K562 (cell line): Measurements from ENCODE around the gene GRIN2A. TPM values are rescaled to one million over a fixed set of nuclear protein-coding genes. Genes with fewer than 3 reads are reported as not detected.

Experiments
- ATAC-seq: fragments of 200-7000 bp; cut with Tn5 transposase; 3 replicates; pipeline ENCODE4 v1.9.1; 2020; ENCODE audit warnings: moderate library complexity
- BruUV-seq: library from RNA; stranded (reverse); fragments of 400-500 nt; replicated peaks from 2 replicates; lab custom pipeline; 2021; lab: Mats Ljungman, UMichigan
- CTCF ChIA-PET: fragments of 300-600 bp; formaldehyde crosslinking; extraction: SDS; loops from one replicate; lab custom pipeline; 2021; ENCODE audit warnings: low intra/inter-chr PET ratio; lab: Yijun Ruan, JAX
- POLR2A ChIA-PET: fragments of 300-600, 350-650 bp; sonication (Branson Sonifier 250); formaldehyde crosslinking; extraction: SDS; loops from one replicate; lab custom pipeline; 2021; ENCODE audit warnings: antibody characterized with exemption, inconsistent platforms; lab: Yijun Ruan, JAX
- DNase-seq, 4 experiments: peaks; one replicate each; pipeline versions ENCODE4 v3.0.0 to v3.0.0-alpha.2; 2011 to 2018; ENCODE audit warnings: low spot score in 3 of 4, mixed read lengths in 3 of 4; ENCODE audit errors: extremely low read depth in 1 of 4
- FAIRE-seq: peaks from 2 replicates; lab custom pipeline; 2011; peaks lifted over from hg19 to GRCh38; lab: Jason Lieb, UNC
- H2AFZ ChIP-seq: 2 replicates; pipeline ENCODE4 v1.6.0; 2011; ENCODE audit warnings: low read depth, low read length, control low read depth, inconsistent platforms
- H3K27ac ChIP-seq: fragments of 200-600 bp; 3 replicates; pipeline ENCODE4 v1.8.0; 2011; ENCODE audit warnings: low read depth, mild to moderate bottlenecking, control low read depth, inconsistent platforms, low read length, moderate library complexity, mixed read lengths; ENCODE audit errors: extremely low read depth
- H3K27me3 ChIP-seq, 2 experiments: fragments of 300-600 bp in 1 of 2; 2 replicates in 1 of 2; 3 replicates in 1 of 2; pipeline versions ENCODE4 v1.6.0 to v1.8.0; 2011; ENCODE audit warnings: inconsistent platforms in 2 of 2, low read length in 2 of 2, mild to moderate bottlenecking in 1 of 2, mixed read lengths in 1 of 2, moderate library complexity in 1 of 2; ENCODE audit not compliant: control insufficient read depth in 2 of 2, insufficient read depth in 2 of 2
- H3K36me3 ChIP-seq: fragments of 300-600 bp; 3 replicates; pipeline ENCODE4 v1.8.0; 2011; ENCODE audit warnings: mild to moderate bottlenecking, low read length, inconsistent platforms; ENCODE audit not compliant: control insufficient read depth, insufficient read depth
- H3K4me1 ChIP-seq, 2 experiments: fragments of 200-600 bp in 1 of 2; replicated peaks in 1 of 2; 2 replicates in 1 of 2; 3 replicates in 1 of 2; pipeline versions ENCODE4 v1.5.1 to v1.8.0; 2011; ENCODE audit warnings: inconsistent platforms in 2 of 2, low read length in 2 of 2, mild to moderate bottlenecking in 1 of 2, mixed read lengths in 1 of 2, moderate library complexity in 1 of 2; ENCODE audit not compliant: control insufficient read depth in 2 of 2, insufficient read depth in 2 of 2
- H3K4me2 ChIP-seq: 2 replicates; pipeline ENCODE4 v1.6.1; 2011; ENCODE audit warnings: low read length, control low read depth, inconsistent platforms, mixed read lengths; ENCODE audit not compliant: insufficient read depth
- H3K4me3 ChIP-seq: fragments of 200-600 bp; sonication (generic), shearing (Covaris generic); 2 replicates; pipeline ENCODE4 v1.5.1; 2016; ENCODE audit warnings: control low read depth, inconsistent platforms
- H3K79me2 ChIP-seq: fragments of 200-600 bp; 3 replicates; pipeline ENCODE4 v1.8.0; 2011; ENCODE audit warnings: low read length, inconsistent platforms; ENCODE audit not compliant: control insufficient read depth, insufficient read depth
- H3K9ac ChIP-seq, 2 experiments: 2 replicates each; pipeline versions ENCODE4 v1.6.0 to v1.6.1; 2011; ENCODE audit warnings: low read depth in 2 of 2, low read length in 2 of 2, control low read depth in 1 of 2, inconsistent platforms in 1 of 2, mild to moderate bottlenecking in 1 of 2, mixed read lengths in 1 of 2; ENCODE audit not compliant: insufficient read depth in 1 of 2
- H3K9me1 ChIP-seq: one replicate; pipeline ENCODE4 v1.6.0; 2011; ENCODE audit warnings: inconsistent platforms, mild to moderate bottlenecking, low read length, moderate library complexity; ENCODE audit not compliant: control insufficient read depth, insufficient read depth
- H3K9me3 ChIP-seq: replicated peaks from 2 replicates; pipeline ENCODE4 v1.5.1; 2011; ENCODE audit warnings: low read depth, low read length, inconsistent platforms; ENCODE audit not compliant: control insufficient read depth, insufficient read depth
- H4K20me1 ChIP-seq: replicated peaks from 2 replicates; pipeline ENCODE4 v1.6.1; 2011; ENCODE audit warnings: low read length, inconsistent platforms, mixed read lengths; ENCODE audit not compliant: control insufficient read depth, insufficient read depth
- CHD1 ChIP-seq: fragments of 200-600 bp; sonication (generic); IDR thresholded peaks from one replicate; pipeline ENCODE4 v1.6.1; 2012; ENCODE audit warnings: mild to moderate bottlenecking, moderate library complexity, low read length, inconsistent platforms
- CLOCK ChIP-seq: fragments of 250-450 bp; sonication (Bioruptor Pico); IDR thresholded peaks from 2 replicates; pipeline ENCODE4 v1.4.0; 2020; ENCODE audit warnings: mild to moderate bottlenecking, moderate library complexity, borderline replicate concordance
- ETV5 ChIP-seq: sonication (generic); formaldehyde crosslinking; IDR thresholded peaks from 2 replicates; pipeline ENCODE4 v1.4.0; 2020; ENCODE audit warnings: low read depth, mild to moderate bottlenecking, missing genetic modification reagents
- FIP1L1 ChIP-seq: fragments of 200-400 bp; formaldehyde crosslinking; IDR thresholded peaks from 2 replicates; pipeline ENCODE4 v1.6.1; 2018; ENCODE audit warnings: mild to moderate bottlenecking, low read depth, low read length; ENCODE audit not compliant: poor library complexity, severe bottlenecking
- HNRNPL ChIP-seq: fragments of 200-400 bp; formaldehyde crosslinking; IDR thresholded peaks from 2 replicates; pipeline ENCODE4 v1.6.1; 2017; ENCODE audit warnings: low read depth, mild to moderate bottlenecking, low read length
- MAFF ChIP-seq: IDR thresholded peaks from 2 replicates; pipeline ENCODE4 v1.6.1; 2012; ENCODE audit warnings: low read length, improper control_type of control experiment
- MEIS2 ChIP-seq: fragments of 450-650 bp; IDR thresholded peaks from 2 replicates; pipeline ENCODE4 v1.6.1; 2014; ENCODE audit warnings: mild to moderate bottlenecking; ENCODE audit not compliant: partially characterized antibody
- NFYB ChIP-seq: IDR thresholded peaks from 2 replicates; pipeline ENCODE4 v1.6.1; 2011; ENCODE audit warnings: mild to moderate bottlenecking, moderate library complexity; ENCODE audit not compliant: insufficient read length; ENCODE audit errors: extremely low read depth
- NR2C1 ChIP-seq, 2 experiments: fragments of 450-650 bp; IDR thresholded peaks; 2 replicates each; pipeline ENCODE4 v1.6.1; 2017; ENCODE audit warnings: mild to moderate bottlenecking in 2 of 2, antibody characterized with exemption in 1 of 2, inconsistent platforms in 1 of 2, missing compliant biosample characterization in 1 of 2, missing genetic modification characterization in 1 of 2
- TAF7 ChIP-seq: fragments of 450-650 bp; IDR thresholded peaks from 2 replicates; pipeline ENCODE4 v1.6.1; 2016; ENCODE audit warnings: missing genetic modification characterization, missing compliant biosample characterization
- in situ Hi-C: fragments of 300-500 bp; cut with MboI; formaldehyde crosslinking; loops from 4 replicates; pipeline ENCODE4 v1.15.0; 2018; ENCODE audit warnings: inconsistent platforms, mixed read lengths
- intact Hi-C: fragments of 100-400 bp; cut with micrococcal nuclease; formaldehyde crosslinking; loops from 2 replicates; pipeline ENCODE4 v1.14.2; 2022
- polyA plus RNA-seq, 8 experiments: library from polyadenylated mRNA; depleted of rRNA in 4 of 8; stranded (reverse) in 5 of 8; unstranded in 3 of 8; fragments of >200 nt; fragmentation: Nextera tagmentation in 2 of 8; fragmentation: Illumina TruSeq in 1 of 8; extraction: Ambion mirVana in 2 of 8; extraction: Trizol in 1 of 8; gene quantifications; 2 replicates each; pipeline versions ENCODE4 v1.2.1 to v1.2.3, GENCODE V29; 2011 to 2014; ENCODE audit warnings: inconsistent platforms in 1 of 8, missing spikeins in 1 of 8
- total RNA-seq, 7 experiments: library from RNA; depleted of rRNA in 6 of 7; stranded (reverse); fragments of >200 nt in 6 of 7; fragmentation: Illumina TruSeq in 2 of 7; extraction: Trizol in 2 of 7; gene quantifications; 2 replicates each; pipeline versions ENCODE4 v1.2.1 to v1.2.3, GENCODE V29; 2011 to 2021; ENCODE audit warnings: low replicate concordance in 1 of 7
- TF ChIP-seq, protein P1 (sequence below): fragments of 450-650 bp; IDR thresholded peaks from 2 replicates; pipeline ENCODE4 v1.6.1; 2017; ENCODE audit warnings: antibody characterized with exemption, mild to moderate bottlenecking
- TF ChIP-seq, protein P2 (sequence below): fragments of 250-450 bp; sonication (Bioruptor Pico); IDR thresholded peaks from 2 replicates; pipeline ENCODE4 v1.4.0; 2020
- TF ChIP-seq, protein P3 (sequence below): fragments of 450-650 bp; formaldehyde crosslinking; conservative IDR thresholded peaks from 2 replicates; pipeline ENCODE4 v1.4.0; 2022; ENCODE audit warnings: mild to moderate bottlenecking, missing genetic modification characterization

The GRIN2A gene
- total and polyA plus RNA-seq, 9 of the 15 experiments (the other 6 are each of a cell fraction or from before 2014, with no cell fraction given): not detected

DNA sequence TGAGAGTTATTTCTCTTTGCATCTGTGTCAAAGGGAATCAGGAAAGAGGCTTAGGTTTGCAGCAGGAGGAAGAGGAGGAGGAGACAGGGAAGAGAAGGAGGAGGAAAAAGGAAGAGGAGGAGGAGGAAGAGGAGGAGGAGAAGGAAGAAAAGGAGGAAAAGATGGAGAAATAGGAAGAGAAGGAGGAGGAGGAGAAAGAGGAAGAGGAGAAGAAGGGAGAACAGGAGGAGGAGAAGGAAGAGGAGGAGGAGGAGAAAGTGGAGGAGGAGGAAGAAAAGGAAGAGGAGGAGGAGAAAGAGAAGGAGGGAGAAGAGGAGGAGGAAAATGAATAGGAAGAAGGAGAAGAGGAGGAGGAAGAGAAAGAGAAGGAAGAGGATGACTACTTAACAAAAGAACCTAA lies 459.1 kb downstream of the GRIN2A start:
- DNase-seq (no peak), FAIRE-seq (no peak), ATAC-seq (no peak)
- Histone ChIP-seq H3K27me3 (no peaks in the 10 kb centered on the region), H2AFZ (no peak overlapping the region), H3K79me2 (no peaks in the 10 kb centered on the region), H4K20me1 (no peaks in the 10 kb centered on the region), H3K27ac (no peak overlapping the region), H3K4me1 (no peaks in the 10 kb centered on the region), H3K4me2 (no peak overlapping the region), H3K36me3 (no peaks in the 10 kb centered on the region), H3K4me3 (no peak overlapping the region), H3K9me3 (no peaks in the 10 kb centered on the region), H3K9me1 (no peaks in the 10 kb centered on the region), H3K9ac (no peak overlapping the region)
- CTCF ChIA-PET: no interaction called here
- BruUV-seq: no TSS peak
- intact Hi-C loops (no loop called here), in situ Hi-C loops (no loop called here)
- TF ChIP-seq TAF7: no peak
- TF ChIP-seq FIP1L1: no peak
- TF ChIP-seq NFYB: no peak
- TF ChIP-seq MAFF: no peak
- no peak for TF ChIP-seq CLOCK (CRISPR knock-in tag)
- TF ChIP-seq, protein P1, sequence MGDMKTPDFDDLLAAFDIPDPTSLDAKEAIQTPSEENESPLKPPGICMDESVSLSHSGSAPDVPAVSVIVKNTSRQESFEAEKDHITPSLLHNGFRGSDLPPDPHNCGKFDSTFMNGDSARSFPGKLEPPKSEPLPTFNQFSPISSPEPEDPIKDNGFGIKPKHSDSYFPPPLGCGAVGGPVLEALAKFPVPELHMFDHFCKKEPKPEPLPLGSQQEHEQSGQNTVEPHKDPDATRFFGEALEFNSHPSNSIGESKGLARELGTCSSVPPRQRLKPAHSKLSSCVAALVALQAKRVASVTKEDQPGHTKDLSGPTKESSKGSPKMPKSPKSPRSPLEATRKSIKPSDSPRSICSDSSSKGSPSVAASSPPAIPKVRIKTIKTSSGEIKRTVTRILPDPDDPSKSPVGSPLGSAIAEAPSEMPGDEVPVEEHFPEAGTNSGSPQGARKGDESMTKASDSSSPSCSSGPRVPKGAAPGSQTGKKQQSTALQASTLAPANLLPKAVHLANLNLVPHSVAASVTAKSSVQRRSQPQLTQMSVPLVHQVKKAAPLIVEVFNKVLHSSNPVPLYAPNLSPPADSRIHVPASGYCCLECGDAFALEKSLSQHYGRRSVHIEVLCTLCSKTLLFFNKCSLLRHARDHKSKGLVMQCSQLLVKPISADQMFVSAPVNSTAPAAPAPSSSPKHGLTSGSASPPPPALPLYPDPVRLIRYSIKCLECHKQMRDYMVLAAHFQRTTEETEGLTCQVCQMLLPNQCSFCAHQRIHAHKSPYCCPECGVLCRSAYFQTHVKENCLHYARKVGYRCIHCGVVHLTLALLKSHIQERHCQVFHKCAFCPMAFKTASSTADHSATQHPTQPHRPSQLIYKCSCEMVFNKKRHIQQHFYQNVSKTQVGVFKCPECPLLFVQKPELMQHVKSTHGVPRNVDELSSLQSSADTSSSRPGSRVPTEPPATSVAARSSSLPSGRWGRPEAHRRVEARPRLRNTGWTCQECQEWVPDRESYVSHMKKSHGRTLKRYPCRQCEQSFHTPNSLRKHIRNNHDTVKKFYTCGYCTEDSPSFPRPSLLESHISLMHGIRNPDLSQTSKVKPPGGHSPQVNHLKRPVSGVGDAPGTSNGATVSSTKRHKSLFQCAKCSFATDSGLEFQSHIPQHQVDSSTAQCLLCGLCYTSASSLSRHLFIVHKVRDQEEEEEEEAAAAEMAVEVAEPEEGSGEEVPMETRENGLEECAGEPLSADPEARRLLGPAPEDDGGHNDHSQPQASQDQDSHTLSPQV: no peak
- TF ChIP-seq, protein P2, sequence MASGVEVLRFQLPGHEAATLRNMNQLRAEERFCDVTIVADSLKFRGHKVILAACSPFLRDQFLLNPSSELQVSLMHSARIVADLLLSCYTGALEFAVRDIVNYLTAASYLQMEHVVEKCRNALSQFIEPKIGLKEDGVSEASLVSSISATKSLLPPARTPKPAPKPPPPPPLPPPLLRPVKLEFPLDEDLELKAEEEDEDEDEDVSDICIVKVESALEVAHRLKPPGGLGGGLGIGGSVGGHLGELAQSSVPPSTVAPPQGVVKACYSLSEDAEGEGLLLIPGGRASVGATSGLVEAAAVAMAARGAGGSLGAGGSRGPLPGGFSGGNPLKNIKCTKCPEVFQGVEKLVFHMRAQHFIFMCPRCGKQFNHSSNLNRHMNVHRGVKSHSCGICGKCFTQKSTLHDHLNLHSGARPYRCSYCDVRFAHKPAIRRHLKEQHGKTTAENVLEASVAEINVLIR: no peak
- TF ChIP-seq HNRNPL: no peak
- TF ChIP-seq, protein P3, sequence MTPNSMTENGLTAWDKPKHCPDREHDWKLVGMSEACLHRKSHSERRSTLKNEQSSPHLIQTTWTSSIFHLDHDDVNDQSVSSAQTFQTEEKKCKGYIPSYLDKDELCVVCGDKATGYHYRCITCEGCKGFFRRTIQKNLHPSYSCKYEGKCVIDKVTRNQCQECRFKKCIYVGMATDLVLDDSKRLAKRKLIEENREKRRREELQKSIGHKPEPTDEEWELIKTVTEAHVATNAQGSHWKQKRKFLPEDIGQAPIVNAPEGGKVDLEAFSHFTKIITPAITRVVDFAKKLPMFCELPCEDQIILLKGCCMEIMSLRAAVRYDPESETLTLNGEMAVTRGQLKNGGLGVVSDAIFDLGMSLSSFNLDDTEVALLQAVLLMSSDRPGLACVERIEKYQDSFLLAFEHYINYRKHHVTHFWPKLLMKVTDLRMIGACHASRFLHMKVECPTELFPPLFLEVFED (CRISPR knock-in tag): no peak
- no peak for TF ChIP-seq ETV5 (CRISPR knock-in tag)
- TF ChIP-seq MEIS2: no peak
- TF ChIP-seq CHD1: no peak
- TF ChIP-seq NR2C1 (IDR thresholded peaks at IDR 0.05): no peak
- TF ChIP-seq NR2C1 (tag; IDR thresholded peaks at IDR 0.05): no peak
- POLR2A ChIA-PET: interaction anchor here (0.6 kb wide), 2 partner anchors 9 to 13 kb away, joined by 3 read pairs; no protein-coding TSS in a partner anchor
